Activated CD4-positive, alpha-beta T cell treated with anti-CD3 and anti-CD28 coated beads, Interleukin-2, amount 50 U/mL, for 24 hours (primary cell): ENCODE data around the gene FHIT.
"Not testable (repeated sequence)": the region's sequence is repeated elsewhere in the genome, so short reads cannot be mapped to it uniquely, and the experiment has no call there.

Experiments used
- DNase-seq, 2 donors: peaks; one replicate each; pipeline ENCODE4 v3.0.0-alpha.2; 2020; ENCODE audit warnings: low read depth in 1 of 2, low spot score in 1 of 2

Gene FHIT

GRCh38 chr3:61117045-61117898, 134.0 kb downstream of the FHIT start:
- no peak for DNase-seq

- no peak for DNase-seq
Observed at GRCh38 chr3:61114316-61114953, 136.8 kb downstream of the FHIT start.

GRCh38 chr3:61111825-61112224, 139.4 kb downstream of the FHIT start:
- no peak for DNase-seq

GRCh38 chr3:61110576-61110975, 140.7 kb downstream of the FHIT start:
- no peak for DNase-seq

GRCh38 chr3:61108247-61109019, 142.8 kb downstream of the FHIT start:
- DNase-seq: no peak

- no peak for DNase-seq
Observed at GRCh38 chr3:61094608-61095007, 156.6 kb downstream of the FHIT start.

- no peak for DNase-seq
Observed at GRCh38 chr3:61093364-61093763, 157.9 kb downstream of the FHIT start.

GRCh38 chr3:61092870-61093269, 158.4 kb downstream of the FHIT start:
- no peak for DNase-seq

- DNase-seq: no peak
Observed at GRCh38 chr3:61090389-61091169, 160.7 kb downstream of the FHIT start.

GRCh38 chr3:61087465-61087864, 163.8 kb downstream of the FHIT start:
- no peak for DNase-seq

GRCh38 chr3:61081554-61081953, 169.7 kb downstream of the FHIT start:
- DNase-seq: no peak

- no peak for DNase-seq
Observed at GRCh38 chr3:61080737-61081445, 170.4 kb downstream of the FHIT start.

GRCh38 chr3:61078048-61078752, 173.1 kb downstream of the FHIT start:
- DNase-seq: no peak

- DNase-seq: no peak
Observed at GRCh38 chr3:61077551-61077950, 173.7 kb downstream of the FHIT start.

- DNase-seq: no peak
Observed at GRCh38 chr3:61074783-61075182, 176.5 kb downstream of the FHIT start.

- no peak for DNase-seq
Observed at GRCh38 chr3:61073566-61074165, 177.6 kb downstream of the FHIT start.

- no peak for DNase-seq
Observed at GRCh38 chr3:61068084-61068483, 183.2 kb downstream of the FHIT start.

- DNase-seq: no peak
Observed at GRCh38 chr3:61066800-61067199, 184.5 kb downstream of the FHIT start.

GRCh38 chr3:61066222-61066621, 185.0 kb downstream of the FHIT start:
- DNase-seq: not testable (repeated sequence)
